Measurements from ENCODE around the gene DAZL.
"Not testable (repeated sequence)": the region's sequence is repeated elsewhere in the genome, so short reads cannot be mapped to it uniquely, and the experiment has no call there.

Gene DAZL

GRCh38 chr3:16604887-16605602, at the start of gene DAZL:
DAZL (minus strand) TSS chr3:16605423; CDS start chr3:16605205, 218 bp downstream.
- DNase-seq, result no peak

- DNase-seq, result no peak
Measured at GRCh38 chr3:16654976-16655375, 49.8 kb upstream of the DAZL start.

GRCh38 chr3:16653712-16654111, 48.5 kb upstream of the DAZL start:
- DNase-seq, result no peak

GRCh38 chr3:16647668-16648067, 42.4 kb upstream of the DAZL start:
- DNase-seq, result no peak

GRCh38 chr3:16639806-16640205, 34.6 kb upstream of the DAZL start:
- no peak for DNase-seq

- DNase-seq, result no peak
Measured at GRCh38 chr3:16633948-16634347, 28.7 kb upstream of the DAZL start.

GRCh38 chr3:16632395-16632794, 27.2 kb upstream of the DAZL start:
- DNase-seq, result no peak

GRCh38 chr3:16618721-16619120, 13.5 kb upstream of the DAZL start:
- no peak for DNase-seq

GRCh38 chr3:16617155-16617554, 11.9 kb upstream of the DAZL start:
- DNase-seq, result not testable (repeated sequence)

- no peak for DNase-seq
Measured at GRCh38 chr3:16616083-16616482, 10.9 kb upstream of the DAZL start.

- no peak for DNase-seq
Measured at GRCh38 chr3:16614033-16615031, 9.1 kb upstream of the DAZL start.

GRCh38 chr3:16609927-16610580, 4.8 kb upstream of the DAZL start:
- DNase-seq, result no peak

- DNase-seq, result no peak
Measured at GRCh38 chr3:16608816-16609215, 3.6 kb upstream of the DAZL start.

- no peak for DNase-seq
Measured at GRCh38 chr3:16607718-16608117, 2.5 kb upstream of the DAZL start.

- no peak for DNase-seq
Measured at GRCh38 chr3:16606398-16606797, 1.2 kb upstream of the DAZL start.

- DNase-seq, result no peak
Measured at GRCh38 chr3:16605966-16606365, 743 bp upstream of the DAZL start.

- DNase-seq, result no peak
Measured at GRCh38 chr3:16604433-16604832, 790 bp downstream of the DAZL start.

GRCh38 chr3:16601537-16602005, 3.7 kb downstream of the DAZL start:
- DNase-seq, result no peak

GRCh38 chr3:16600780-16601536, 4.3 kb downstream of the DAZL start:
- DNase-seq, result peak; percentile 82

- DNase-seq, result no peak
Measured at GRCh38 chr3:16599694-16600093, 5.5 kb downstream of the DAZL start.

- no peak for DNase-seq
Measured at GRCh38 chr3:16596352-16597032, 8.7 kb downstream of the DAZL start.

GRCh38 chr3:16595778-16596177, 9.4 kb downstream of the DAZL start:
- no peak for DNase-seq
